ENCODE results near the gene AURKAIP1. TPM values are rescaled to one million over a fixed set of nuclear protein-coding genes. Genes with fewer than 3 reads are reported as not detected.
"Not testable (repeated sequence)": the region's sequence is repeated elsewhere in the genome, so short reads cannot be mapped to it uniquely, and the experiment has no call there.

Gene AURKAIP1
- 104 and 114 TPM in 2 replicates for total RNA-seq

DNA sequence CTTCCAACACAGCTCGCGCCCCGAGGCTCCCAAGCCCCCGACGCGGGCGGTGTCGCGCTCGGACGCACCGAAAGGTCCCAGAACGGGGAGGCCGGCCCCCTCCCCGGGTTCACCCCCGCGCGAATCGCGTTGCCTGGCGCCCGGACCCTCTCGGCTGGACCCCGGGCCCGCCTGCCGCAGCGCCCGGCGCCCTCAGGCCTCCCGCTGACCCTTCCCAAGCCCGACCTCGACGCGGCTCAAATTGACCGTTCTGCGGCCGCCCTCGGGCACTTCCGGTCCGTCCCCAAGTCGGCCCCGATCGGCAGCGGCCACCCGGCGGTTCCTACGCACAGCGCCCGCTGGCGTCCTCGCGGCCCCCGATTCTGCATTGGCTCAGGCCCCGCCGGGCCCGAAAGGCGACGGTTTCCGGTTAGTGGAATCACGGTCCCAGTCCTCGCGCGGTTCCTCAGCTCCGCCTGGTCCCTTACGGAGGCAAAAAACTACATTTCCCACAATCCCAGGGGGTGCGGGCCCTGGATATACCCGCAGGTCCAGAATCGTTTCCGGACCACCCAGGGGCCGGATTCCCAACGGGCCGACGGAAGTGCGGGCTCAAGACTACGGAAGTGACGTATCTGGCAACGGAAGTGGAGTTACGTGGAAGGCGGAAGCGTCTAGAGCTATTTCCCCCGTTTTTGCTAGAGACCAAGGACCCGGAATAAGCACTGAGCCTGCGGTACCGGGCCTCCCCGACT is at the start of gene AURKAIP1:
AURKAIP1 (minus strand) TSS at position 279 of the 734 bp plus-strand sequence. CDS start 451 bp downstream, outside the sequence.
- intact Hi-C loops (cut with micrococcal nuclease): loop anchor here (1.0 kb wide), 12 partner anchors 24 to 362 kb away; partner anchors contain the start of genes ATAD3B, C1orf159, CCNL2 and CPTP

DNA sequence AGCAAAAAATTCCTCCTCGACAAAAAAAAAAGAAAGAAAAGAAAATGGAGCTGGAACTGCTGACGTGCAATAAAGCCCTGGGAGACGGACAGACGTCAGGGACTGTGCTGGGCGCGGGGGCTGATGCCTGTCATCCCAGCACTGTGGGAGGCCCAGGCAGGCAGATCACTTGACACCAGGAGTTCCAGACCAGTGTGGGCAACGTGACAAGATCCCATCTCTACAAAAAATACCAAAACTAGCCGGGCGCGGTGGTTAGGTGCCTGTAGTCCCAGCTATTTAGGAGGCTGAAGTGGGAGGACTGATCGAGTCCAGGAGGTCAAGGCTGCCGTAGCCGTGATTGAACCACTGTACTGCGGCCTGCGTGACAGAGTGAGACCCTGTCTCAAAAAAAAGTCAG is 49.7 kb upstream of the AURKAIP1 start:
- intact Hi-C loops (cut with micrococcal nuclease): no loop called here

DNA sequence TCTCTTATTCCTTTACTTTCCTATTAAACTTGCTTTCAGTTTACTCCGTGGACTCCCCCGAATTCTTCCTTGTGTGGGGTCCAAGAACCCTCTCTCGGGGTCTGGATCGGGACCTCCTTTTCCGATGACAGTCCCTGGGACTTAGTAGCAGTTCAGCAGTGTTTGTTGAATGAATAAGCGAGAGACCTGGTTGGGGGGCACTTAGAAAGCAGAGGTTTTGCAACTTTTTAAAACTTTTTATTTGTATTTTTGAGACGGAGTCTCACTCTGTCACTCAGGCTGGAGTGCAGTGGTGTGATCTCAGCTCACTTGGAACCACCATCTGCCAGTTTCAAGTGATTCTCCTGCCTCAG is 48.2 kb upstream of the AURKAIP1 start:
- intact Hi-C loops (cut with micrococcal nuclease): no loop called here

DNA sequence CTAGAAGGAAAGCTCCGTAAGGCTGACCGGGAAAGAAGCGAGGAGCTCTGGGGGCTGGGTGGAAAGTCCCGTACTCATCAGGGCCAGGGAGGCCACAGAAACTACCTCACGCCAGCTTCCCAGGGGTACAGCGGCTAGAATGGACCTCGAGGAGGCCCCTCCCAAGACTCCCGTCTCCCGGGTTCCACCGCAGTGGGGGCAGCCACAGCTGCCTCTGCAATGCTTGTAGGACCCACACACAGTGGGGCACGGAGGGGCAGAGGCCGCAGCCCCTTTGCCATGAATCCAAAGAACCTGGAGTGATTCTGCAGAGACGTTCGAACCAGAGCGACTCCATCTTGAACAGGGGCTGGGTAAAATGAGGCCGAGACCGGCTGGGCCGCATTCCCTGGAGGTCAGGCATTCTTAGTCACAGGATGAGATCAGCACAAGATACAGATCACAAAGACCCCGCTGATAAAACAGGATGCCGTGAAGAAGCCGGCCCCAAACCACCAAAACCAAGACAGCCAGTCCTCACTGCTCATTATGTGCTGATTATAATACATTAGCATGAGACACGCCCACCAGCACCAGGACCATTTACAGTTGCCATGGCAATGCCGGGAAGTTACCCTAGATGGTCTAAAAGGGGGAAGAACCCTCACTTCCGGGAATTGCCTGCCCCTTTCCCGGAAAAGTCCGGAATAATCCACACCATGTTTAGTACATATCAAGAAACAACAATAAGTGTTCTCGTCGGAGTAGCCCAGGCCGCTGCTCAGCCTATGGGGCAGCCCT is 47.6 kb upstream of the AURKAIP1 start:
- intact Hi-C loops (cut with micrococcal nuclease): no loop called here

DNA sequence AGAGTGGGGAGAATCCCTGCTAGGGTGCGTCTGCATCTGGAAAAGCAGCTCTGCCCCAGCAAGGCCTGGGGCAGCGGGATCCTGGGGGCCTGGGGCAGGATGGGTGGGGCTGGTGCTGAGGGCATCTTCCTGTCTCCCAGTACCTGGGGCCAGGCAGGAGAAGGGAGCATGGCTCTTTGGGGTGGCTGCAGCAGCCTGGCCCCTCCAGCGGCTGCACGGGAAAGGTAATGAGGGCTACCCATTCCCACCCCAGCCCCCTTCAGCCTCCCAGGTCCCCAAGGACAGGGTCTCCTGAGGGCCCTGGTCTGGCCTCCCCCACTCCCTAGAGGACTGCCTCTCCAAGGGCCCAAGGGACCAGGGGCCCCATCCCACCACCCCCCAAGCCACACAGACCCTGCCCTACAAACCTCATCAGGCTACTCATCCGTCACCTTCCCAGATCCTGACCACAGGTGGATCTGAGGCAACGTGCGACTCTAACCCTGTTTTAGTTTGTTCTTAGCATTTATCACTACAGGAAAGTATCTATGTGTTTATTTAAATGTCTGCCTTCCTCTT is 47.0 kb upstream of the AURKAIP1 start:
- intact Hi-C loops (cut with micrococcal nuclease): no loop called here

DNA sequence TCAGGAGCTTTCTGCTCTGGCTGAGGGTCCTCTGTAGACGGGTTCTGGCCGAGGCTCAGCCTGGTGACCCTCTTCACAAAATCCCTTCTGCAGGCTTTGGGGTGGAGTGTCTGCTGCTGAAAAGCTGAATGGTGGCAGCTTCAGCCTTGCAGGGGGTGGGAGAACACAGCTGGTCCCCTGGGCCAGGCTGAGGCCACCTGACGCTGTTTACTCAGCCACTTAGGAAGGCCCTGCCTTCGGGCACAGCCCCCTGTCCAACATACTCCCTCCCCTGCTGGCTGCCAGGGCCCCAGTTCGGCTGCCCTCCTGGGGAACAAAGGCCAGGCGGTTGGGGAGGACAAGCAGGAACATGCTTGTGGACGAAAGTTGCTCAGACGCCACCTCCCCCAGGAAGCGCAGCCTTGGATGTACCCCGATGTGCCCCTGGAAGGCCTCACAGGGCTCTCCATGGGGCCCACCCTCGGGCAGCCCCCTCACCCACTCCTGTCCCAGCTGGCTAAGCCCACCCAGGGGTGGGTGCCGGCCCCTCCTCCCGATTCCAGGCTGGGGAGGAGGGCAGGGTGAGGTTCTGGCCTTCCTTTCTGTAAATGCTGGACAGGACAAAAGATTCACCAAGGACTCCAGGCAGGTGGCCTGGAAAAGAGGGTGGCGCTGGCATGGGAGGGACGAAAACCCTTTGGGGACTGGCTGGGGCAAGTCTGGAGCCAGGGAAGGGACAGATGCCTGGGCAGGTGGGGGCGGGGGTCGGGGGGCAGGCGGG is 46.3 kb upstream of the AURKAIP1 start, which contains the start of gene ANKRD65:
ANKRD65 (minus strand) TSS at position 130 of the 760 bp plus-strand sequence. CDS start 271 bp downstream, outside the sequence.
- intact Hi-C loops (cut with micrococcal nuclease): no loop called here

DNA sequence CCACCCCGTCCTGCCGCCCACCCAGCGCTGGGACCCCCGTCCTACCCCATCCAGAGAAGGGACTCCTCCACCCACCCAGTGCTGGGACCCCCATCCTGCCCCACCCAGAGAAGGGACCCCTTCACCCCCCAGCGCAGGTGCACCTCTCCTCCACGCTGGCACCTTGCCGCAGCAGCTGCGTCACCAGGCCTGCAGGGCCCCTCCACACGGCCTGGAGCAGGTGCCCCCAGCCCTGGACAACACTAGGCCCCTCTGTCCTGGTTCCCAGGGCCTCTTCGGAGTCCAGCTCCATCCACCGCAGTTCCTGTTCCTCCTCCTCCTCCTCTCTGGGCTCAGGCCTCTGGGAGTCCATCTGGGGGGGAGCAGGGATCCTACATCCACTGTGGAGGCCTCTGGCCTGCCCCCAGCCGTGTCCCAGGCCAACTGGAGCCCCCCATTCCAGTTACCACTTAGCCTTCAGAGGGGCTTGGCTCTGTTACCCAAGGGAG is 45.7 kb upstream of the AURKAIP1 start:
- intact Hi-C loops (cut with micrococcal nuclease): no loop called here

DNA sequence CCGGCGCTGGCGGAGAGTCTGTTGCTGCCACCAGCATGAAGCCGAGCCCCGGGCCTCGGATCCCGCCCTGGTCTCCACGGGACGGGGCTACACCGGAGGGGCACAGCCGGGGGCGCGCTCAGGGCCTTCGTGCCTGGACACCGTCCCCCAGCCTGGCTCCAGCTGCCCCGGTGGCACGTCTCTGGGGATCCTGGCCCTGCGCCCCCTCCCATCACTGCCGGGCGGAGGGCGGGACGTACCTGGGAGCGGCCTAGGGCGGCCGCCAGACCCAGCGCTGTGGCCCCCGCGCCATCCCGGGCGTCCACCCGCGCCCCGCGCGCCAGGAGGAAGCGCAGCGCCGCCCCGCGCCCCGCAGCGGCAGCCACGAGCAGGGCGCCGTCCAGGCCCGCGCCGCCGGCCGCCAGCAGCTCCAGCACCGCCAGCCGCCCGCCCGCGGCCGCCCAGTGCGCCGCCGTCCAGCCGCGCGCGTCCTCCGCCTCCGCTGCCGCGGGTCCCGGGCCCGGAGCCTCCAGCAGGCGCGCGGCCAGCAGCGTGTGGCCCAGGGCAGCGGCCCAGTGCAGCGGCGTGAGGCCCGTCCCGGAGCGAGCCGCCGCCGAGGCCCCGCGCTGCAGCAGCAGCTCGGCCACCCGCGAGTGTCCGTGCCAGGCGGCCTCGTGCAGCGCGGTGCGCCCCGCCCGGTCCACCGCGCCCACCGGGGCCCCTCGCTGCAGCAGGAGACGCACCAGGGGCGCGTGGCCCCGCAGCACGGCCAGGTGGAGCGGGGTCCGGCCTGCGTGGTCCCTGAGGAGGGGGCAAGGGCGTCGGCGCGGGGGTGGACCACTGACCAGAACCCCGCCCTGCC is 45.0 kb upstream of the AURKAIP1 start:
- intact Hi-C loops (cut with micrococcal nuclease): no loop called here

DNA sequence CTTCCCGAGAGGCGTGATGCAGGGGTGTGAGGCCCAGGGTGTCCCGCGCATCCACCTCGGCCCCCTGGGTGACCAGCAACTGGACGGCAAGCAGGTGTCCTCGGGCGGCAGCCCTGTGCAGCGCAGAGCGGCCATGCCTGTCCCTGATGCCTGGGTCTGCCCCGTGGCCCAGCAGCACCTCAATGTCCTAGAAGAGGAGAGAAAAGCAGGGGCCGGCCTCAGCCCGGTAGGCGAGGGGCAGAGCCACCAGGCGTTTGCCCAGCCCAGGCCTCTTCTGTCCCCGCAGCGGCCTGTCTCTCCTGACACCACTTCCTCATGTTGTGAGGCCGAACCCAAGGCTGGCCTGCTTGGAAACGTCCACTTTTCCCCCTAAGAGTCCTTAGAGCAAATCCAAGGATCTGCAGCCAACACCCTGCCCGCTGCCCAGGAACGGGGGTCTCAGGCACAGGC is 44.4 kb upstream of the AURKAIP1 start:
- intact Hi-C loops (cut with micrococcal nuclease): no loop called here

DNA sequence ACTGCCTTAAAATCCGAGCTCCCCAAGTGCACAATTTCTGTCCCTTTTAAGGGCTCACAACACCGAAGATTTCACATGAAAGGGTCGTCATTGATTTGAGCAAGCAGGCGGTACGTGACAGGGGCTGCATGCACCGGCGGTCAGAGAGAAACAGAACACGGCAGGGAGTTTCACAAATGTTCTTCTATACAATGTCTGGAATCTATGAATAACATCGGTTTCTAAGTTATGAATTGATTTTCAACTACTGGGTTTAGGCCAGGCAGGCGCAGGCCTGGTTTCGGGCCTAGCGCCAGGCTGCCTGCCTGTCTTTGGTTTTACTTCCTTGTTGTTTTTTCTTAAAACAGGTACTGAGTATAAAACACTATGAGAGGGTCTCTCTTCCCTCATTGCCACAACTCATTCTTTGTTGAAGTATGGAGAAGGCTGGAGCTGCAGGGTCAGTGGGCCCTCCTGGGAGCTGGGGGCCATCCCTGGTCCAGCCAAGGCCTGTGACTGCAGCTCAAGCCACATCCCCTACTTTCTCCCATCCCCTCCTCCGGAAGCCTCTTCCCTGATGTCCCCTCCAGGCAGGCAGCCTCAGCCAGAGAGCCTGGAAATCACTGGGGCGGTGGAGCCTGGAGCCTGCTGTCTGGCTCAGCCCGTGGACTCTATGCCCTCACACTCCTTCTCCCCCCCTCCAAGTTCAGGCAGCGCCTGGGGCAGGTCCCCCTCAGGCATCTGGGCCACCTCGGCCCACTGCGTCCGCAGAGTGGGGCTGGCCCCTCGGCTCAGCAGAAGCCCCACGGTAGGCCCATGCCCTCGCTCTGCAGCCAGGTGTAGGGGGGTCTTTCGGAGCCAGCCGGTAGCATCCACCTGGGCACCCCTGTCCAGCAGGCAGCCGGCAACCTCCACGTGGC is 43.7 kb upstream of the AURKAIP1 start:
- intact Hi-C loops (cut with micrococcal nuclease): no loop called here

DNA sequence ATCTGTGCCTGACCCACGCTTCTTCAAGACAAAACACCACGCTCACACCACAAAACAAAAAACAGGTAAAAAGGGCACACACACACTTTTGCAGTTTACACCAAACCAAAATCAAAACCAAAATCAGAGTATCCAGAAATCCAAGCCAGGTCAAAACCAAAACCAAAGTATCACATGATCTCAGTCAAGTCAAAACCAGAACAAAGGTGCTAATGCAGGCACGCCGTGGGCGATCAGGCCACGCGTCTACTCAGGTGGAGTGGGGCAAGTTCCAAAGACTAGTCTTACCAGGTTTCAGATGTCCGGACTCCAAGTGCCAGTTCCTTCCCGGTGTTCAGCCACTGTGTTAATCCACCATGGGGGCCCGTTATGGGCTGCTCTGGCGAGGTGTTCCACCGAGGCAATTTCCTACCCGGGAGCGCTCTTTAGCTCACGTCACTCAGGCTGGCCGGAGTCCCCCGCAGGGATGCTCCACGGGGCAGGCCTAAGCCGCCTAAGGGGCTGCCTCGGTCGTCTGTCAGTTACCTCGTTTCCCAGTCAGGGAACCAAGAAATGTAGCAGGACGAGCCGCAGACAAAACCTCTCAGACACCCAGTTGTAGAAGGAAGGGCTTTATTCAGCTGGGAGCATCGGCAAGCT is 42.9 kb upstream of the AURKAIP1 start:
- intact Hi-C loops (cut with micrococcal nuclease): not testable (repeated sequence)

DNA sequence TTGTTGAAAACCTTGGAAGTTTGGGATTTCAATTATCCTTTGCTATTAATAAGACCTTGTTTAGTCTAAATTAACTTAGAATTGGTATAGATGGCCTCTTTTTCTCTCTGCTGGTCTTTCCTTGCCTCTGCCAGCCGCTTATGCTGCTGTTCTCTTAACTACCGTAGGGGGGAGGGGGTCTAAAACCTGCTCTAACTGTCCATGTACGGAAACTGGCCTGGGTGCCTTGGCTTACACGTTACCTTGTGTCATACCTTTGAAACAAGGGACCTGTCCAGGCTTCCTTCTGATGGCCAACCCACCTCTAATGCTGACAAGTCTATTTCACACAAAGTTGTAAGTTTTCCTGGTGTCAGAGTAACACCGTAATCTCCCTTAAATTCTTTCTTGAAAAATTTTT is 42.4 kb upstream of the AURKAIP1 start:
- intact Hi-C loops (cut with micrococcal nuclease): not testable (repeated sequence)

DNA sequence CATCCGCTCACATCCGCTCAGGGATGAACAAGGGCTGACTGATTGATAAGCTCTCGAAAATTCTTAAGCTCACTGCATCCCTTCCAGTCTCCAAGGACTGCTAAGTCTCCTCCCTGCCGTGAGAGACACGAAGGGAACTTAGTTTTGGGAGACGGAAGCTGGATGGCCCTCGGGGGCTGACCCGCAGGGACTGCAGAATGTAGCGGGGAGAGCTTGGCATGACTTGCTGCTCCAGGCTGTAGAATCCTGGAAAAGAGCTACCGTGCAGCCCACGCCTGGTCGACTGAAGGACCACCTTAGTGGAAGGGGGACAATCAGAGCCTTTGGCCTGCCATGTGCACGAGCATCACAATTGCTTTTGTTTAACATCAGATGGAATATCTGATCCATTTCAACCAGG is 40.7 kb upstream of the AURKAIP1 start:
- intact Hi-C loops (cut with micrococcal nuclease): no loop called here

DNA sequence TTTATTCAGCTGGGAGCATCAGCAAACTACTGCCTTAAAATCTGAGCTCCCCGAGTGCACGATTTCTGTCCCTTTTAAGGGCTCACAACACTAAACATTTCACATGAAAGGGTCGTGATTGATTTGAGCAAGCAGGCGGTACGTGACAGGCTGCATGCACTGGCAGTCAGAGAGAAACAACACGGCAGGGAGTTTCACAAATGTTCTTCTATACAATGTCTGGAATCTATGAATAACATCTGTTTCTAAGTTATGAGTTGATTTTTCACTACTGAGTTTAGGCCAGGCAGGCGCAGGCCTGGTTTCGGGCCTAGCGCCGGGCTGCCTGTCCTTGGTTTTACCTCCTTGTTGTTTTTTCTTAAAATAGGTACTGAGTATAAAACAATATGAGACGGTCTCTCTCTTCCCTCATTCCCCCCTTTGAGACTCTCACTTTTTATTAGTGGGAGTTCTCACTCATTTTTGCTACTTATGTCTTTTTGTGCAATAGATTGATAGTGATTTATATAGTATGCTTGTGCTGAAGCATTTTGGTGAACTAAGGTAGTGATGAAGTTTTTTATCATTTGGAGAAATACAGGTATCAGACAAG is 37.4 kb upstream of the AURKAIP1 start:
- intact Hi-C loops (cut with micrococcal nuclease): not testable (repeated sequence)

DNA sequence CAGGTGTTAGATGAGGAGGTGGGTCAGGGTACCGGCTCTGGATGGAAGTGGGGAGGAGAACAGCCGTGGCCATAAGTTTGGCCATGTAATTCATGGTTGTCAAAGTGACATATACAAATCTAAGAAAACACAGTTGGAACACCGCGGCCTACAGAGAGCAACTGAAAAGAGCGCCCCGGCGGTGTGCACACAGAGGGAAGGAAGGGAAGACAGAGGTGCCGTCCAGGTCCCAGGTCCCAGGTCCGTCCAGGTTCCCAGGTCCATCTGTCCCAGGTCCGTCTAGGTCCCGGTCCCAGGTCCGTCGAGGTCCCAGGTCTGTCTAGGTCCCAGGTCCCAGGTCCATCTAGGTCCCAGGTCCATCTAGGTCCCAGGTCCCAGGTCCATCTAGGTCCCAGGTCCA is 36.6 kb upstream of the AURKAIP1 start:
- intact Hi-C loops (cut with micrococcal nuclease): no loop called here

DNA sequence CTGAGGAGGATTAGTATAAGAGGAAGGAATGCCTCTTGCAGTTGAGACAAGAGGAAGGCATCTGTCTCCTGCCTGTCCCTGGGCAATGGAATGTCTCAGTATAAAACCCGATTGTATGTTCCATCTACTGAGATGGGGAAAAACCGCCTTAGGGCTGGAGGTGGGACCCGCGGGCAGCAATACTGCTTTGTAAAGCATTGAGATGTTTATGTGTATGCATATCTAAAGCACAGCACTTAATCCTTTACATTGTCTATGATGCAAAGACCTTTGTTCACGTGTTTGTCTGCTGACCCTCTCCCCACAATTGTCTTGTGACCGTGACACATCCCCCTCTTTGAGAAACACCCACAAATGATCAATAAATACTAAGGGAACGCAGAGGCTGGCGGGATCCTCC is 35.2 kb upstream of the AURKAIP1 start:
- intact Hi-C loops (cut with micrococcal nuclease): not testable (repeated sequence)

DNA sequence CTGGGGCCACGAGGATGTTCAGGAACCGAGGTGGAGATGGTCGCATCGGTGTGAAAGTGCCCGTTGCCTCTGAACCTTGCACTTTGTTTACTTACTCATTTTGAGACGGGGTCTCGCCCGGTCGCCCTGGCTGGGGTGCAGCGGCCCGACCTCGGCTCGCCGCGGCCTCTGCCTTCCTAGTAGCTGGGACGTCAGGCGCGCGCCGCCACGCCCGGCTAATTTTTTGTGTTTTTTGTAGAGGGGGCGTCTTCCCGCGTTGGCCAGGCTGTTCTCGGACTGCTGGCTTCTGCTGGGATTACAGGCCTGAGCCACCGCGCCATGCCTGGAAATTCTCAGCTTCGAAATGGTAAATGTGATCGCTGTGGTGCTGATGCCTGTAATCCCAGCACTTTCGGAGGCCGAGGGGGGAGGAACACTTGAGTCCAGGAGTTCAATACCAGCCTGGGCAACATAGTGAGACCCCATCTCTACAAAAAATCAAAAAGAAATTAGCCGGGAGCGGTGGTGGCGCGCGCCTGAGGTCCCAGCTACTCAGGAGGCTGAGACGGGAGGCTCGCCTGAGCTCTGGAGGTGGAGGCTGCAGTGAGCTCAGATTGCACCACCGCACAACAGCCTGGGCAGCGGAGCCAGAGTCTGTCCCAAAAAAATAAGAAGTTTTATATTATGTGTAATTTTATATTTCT is 32.8 kb upstream of the AURKAIP1 start:
- intact Hi-C loops (cut with micrococcal nuclease): loop anchor here (1.0 to 10.0 kb wide), 6 partner anchors 8 to 317 kb away; partner anchors contain the start of genes ATAD3B, AURKAIP1, CCNL2 and CDK11A

Measured in T-helper 1 cell treated with Interleukin-12 subunit alpha and Interleukin-12 subunit beta and Interleukin-4 antibody, amounts not matched to agents 30 ng/mL and 1 ng/mL, for 36 hours (primary cell).